ENCODE measurements around the gene LRRTM4.

DNA sequence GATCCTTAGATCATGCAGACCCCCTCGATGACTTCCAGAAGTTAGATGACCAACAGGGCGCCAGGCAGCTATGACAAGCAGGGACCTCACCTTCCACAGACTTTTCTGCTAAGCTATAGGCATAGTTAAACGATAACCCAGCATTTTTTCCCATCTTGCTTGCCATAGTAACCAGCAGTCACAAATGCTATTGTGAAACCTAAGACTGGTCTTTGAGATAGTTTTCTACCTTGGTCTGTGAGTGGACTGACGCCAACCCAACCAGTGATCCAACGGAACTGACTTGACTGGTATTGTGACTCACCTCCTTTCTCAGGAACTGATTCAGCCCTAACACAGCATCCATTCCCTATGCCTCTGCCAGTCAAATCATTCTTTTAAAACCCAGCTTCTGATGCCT lies 361.2 kb downstream of the LRRTM4 start:
- TF ChIP-seq, protein P1, sequence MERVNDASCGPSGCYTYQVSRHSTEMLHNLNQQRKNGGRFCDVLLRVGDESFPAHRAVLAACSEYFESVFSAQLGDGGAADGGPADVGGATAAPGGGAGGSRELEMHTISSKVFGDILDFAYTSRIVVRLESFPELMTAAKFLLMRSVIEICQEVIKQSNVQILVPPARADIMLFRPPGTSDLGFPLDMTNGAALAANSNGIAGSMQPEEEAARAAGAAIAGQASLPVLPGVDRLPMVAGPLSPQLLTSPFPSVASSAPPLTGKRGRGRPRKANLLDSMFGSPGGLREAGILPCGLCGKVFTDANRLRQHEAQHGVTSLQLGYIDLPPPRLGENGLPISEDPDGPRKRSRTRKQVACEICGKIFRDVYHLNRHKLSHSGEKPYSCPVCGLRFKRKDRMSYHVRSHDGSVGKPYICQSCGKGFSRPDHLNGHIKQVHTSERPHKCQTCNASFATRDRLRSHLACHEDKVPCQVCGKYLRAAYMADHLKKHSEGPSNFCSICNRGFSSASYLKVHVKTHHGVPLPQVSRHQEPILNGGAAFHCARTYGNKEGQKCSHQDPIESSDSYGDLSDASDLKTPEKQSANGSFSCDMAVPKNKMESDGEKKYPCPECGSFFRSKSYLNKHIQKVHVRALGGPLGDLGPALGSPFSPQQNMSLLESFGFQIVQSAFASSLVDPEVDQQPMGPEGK (CRISPR knock-in tag; IDR thresholded peaks at IDR 0.05; ENCODE audit: borderline replicate concordance) = no peak
- TF ChIP-seq ZNF70 (CRISPR knock-in tag; IDR thresholded peaks at IDR 0.05) = no peak
